Gastrocnemius medialis (tissue), 4 donors: ENCODE results near the gene SMCHD1.

Experiments
- CTCF ChIP-seq, 5 experiments: fragments of 450-650 bp in 3 of 5; fragments of 200-600 bp in 2 of 5; sonication (generic) in 2 of 5; IDR thresholded peaks in 4 of 5; conservative IDR thresholded peaks in 1 of 5; 1 replicate in 4 of 5; 2 replicates in 1 of 5; pipeline ENCODE4 v1.5.1; 2016 to 2019; ENCODE audit warnings: antibody characterized with exemption in 5 of 5, mild to moderate bottlenecking in 3 of 5, moderate library complexity in 3 of 5
- POLR2A ChIP-seq, 2 donors: fragments of 450-650 bp; IDR thresholded peaks; one replicate each; pipeline ENCODE4 v1.6.1; 2017; ENCODE audit warnings: antibody characterized with exemption in 2 of 2, mild to moderate bottlenecking in 2 of 2, moderate library complexity in 2 of 2

- no peak for TF ChIP-seq POLR2A (IDR thresholded peaks at IDR 0.05)
- TF ChIP-seq CTCF (IDR thresholded peaks at IDR 0.05 in 4 of 5, conservative IDR thresholded peaks at IDR 0.05 in 1 of 5), result no peak
Measured at GRCh38 chr18:2699001-2699400, 43.5 kb downstream of the SMCHD1 start.
